WTC11 (cell line): Measurements from ENCODE around the gene CHN1. TPM values are rescaled to one million over a fixed set of nuclear protein-coding genes. Genes with fewer than 3 reads are reported as not detected.

Experiments used
- ATAC-seq: fragments of 200-7000 bp; cut with Tn5 transposase; 2 replicates; pipeline ENCODE4 v1.10.0; 2021; ENCODE audit warnings: mild to moderate bottlenecking, moderate library complexity
- CTCF ChIA-PET: fragments of 300-600 bp; sonication (Branson Sonifier 250); formaldehyde crosslinking; loops from one replicate; lab custom pipeline; 2021; ENCODE audit warnings: antibody characterized with exemption; lab: Charles Lee
- POLR2A ChIA-PET: fragments of 350-600 bp; sonication (Branson Sonifier 250); formaldehyde crosslinking; loops from one replicate; lab custom pipeline; 2021; ENCODE audit warnings: antibody characterized with exemption; lab: Charles Lee
- DNase-seq: peaks from one replicate; pipeline ENCODE4 v3.0.0; 2021; ENCODE audit warnings: low spot score
- H3K27ac Mint-ChIP-seq: 2 replicates; pipeline ENCODE4 v1.8.0; 2021; ENCODE audit warnings: mixed read lengths
- H3K27me3 Mint-ChIP-seq: 2 replicates; pipeline ENCODE4 v1.8.0; 2021; ENCODE audit warnings: low read depth, mild to moderate bottlenecking, moderate library complexity, mixed read lengths
- H3K36me3 Mint-ChIP-seq: 2 replicates; pipeline ENCODE4 v1.8.0; 2021; ENCODE audit warnings: mixed read lengths
- H3K4me1 Mint-ChIP-seq: 2 replicates; pipeline ENCODE4 v1.8.0; 2022; ENCODE audit warnings: mixed read lengths
- H3K4me3 Mint-ChIP-seq: 2 replicates; pipeline ENCODE4 v1.8.0; 2021; ENCODE audit warnings: mild to moderate bottlenecking, moderate library complexity, mixed read lengths
- H3K9me3 Mint-ChIP-seq: 2 replicates; pipeline ENCODE4 v1.8.0; 2021; ENCODE audit warnings: mixed read lengths
- E2F5 ChIP-seq: sonication (generic); formaldehyde crosslinking; IDR thresholded peaks from 2 replicates; pipeline ENCODE4 v1.8.1; 2022; ENCODE audit warnings: mild to moderate bottlenecking, moderate library complexity, missing genetic modification reagents
- ERG ChIP-seq: fragments of 250-450 bp; sonication (Bioruptor Pico); IDR thresholded peaks from 2 replicates; pipeline ENCODE4 v1.8.0; 2021; ENCODE audit warnings: mild to moderate bottlenecking
- FOXP1 ChIP-seq: sonication (generic); formaldehyde crosslinking; IDR thresholded peaks from 2 replicates; pipeline ENCODE4 v1.8.0; 2022; ENCODE audit warnings: missing genetic modification reagents, mild to moderate bottlenecking, moderate library complexity, borderline replicate concordance
- GTF2I ChIP-seq: fragments of 250-450 bp; sonication (Bioruptor Pico); conservative IDR thresholded peaks from 2 replicates; pipeline ENCODE4 v1.4.0; 2021; ENCODE audit warnings: mild to moderate bottlenecking
- HMGXB4 ChIP-seq: sonication (generic); formaldehyde crosslinking; IDR thresholded peaks from 2 replicates; pipeline ENCODE4 v1.8.1; 2023; ENCODE audit warnings: mild to moderate bottlenecking, moderate library complexity, missing genetic modification reagents
- NFYB ChIP-seq: sonication (generic); formaldehyde crosslinking; conservative IDR thresholded peaks from 2 replicates; pipeline ENCODE4 v1.8.0; 2022; ENCODE audit warnings: low read depth, missing genetic modification reagents
- PREB ChIP-seq: sonication (generic); formaldehyde crosslinking; IDR thresholded peaks from 2 replicates; pipeline ENCODE4 v1.8.1; 2022; ENCODE audit warnings: mild to moderate bottlenecking, missing genetic modification reagents, moderate library complexity, borderline replicate concordance
- TCF7 ChIP-seq: sonication (generic); formaldehyde crosslinking; IDR thresholded peaks from 2 replicates; pipeline ENCODE4 v1.8.0; 2022; ENCODE audit warnings: mild to moderate bottlenecking, low read depth, missing genetic modification reagents, moderate library complexity
- ZNF219 ChIP-seq: sonication (generic); formaldehyde crosslinking; IDR thresholded peaks from 2 replicates; pipeline ENCODE4 v1.8.0; 2023; ENCODE audit warnings: missing genetic modification reagents, mild to moderate bottlenecking, borderline replicate concordance
- ZNF532 ChIP-seq: fragments of 250-450 bp; sonication (Bioruptor Pico); IDR thresholded peaks from 2 replicates; pipeline ENCODE4 v1.9.0; 2021; ENCODE audit warnings: mild to moderate bottlenecking, borderline replicate concordance
- total RNA-seq: library from RNA; stranded (reverse); gene quantifications from 3 replicates; pipeline ENCODE4 v1.2.3, GENCODE V29; 2021

The CHN1 gene
- total RNA-seq, 1 experiment from 2014 or later, result 30.0 TPM

GRCh38 chr2:175012516-175012915 is 7.3 kb upstream of the CHN1 start (continued):
- TF ChIP-seq ZNF532 (CRISPR knock-in tag) (no peak), PREB (CRISPR knock-in tag) (no peak), FOXP1 (CRISPR knock-in tag) (no peak)

GRCh38 chr2:175011505-175011904 is 6.3 kb upstream of the CHN1 start:
- ChIA-PET CTCF (interaction anchor here (0.7 to 1.0 kb wide), 2 partner anchors 83 to 262 kb away, joined by 3 read pairs; no protein-coding TSS in a partner anchor), POLR2A (no interaction called here)
- Mint-ChIP-seq H3K4me1 (peaks cover 22% of the 10 kb centered on the region), H3K27ac (no peak overlapping the region; the same call in 1 of the 2 replicates), H3K9me3 (peaks cover 15% of the 10 kb centered on the region), H3K27me3 (no peaks in the 10 kb centered on the region; the same call in 1 of the 2 replicates), H3K4me3 (no peak overlapping the region), H3K36me3 (peaks cover 7% of the 10 kb centered on the region; the same call in 1 of the 2 replicates)
- DNase-seq, result no peak
- TF ChIP-seq GTF2I (CRISPR knock-in tag), result no peak
- no peak for TF ChIP-seq E2F5
- TF ChIP-seq HMGXB4, result no peak
- TF ChIP-seq, all 79 proteins: peak for 0
- ATAC-seq, result no peak

GRCh38 chr2:175010848-175011254 is 5.7 kb upstream of the CHN1 start:
- Mint-ChIP-seq H3K4me1 (peaks cover 28% of the 10 kb centered on the region), H3K9me3 (peaks cover 14% of the 10 kb centered on the region), H3K36me3 (peaks cover 7% of the 10 kb centered on the region; the same call in 1 of the 2 replicates), H3K27ac (no peak overlapping the region), H3K4me3 (no peak overlapping the region), H3K27me3 (no peaks in the 10 kb centered on the region; the same call in 1 of the 2 replicates)
- DNase-seq, result no peak
- no peak for TF ChIP-seq ZNF219 (CRISPR knock-in tag)
- TF ChIP-seq ERG (CRISPR knock-in tag), result no peak
- no peak for TF ChIP-seq NFYB (CRISPR knock-in tag)
- TF ChIP-seq TCF7 (CRISPR knock-in tag), result no peak
- ChIA-PET POLR2A (no interaction called here), CTCF (no interaction called here)
- no peak for ATAC-seq
